GM13976 (cell line): ENCODE results near the gene FAM20C.
"Not testable (repeated sequence)": the region's sequence is repeated elsewhere in the genome, so short reads cannot be mapped to it uniquely, and the experiment has no call there.

ENCODE experiments used
- DNase-seq: peaks from one replicate; pipeline ENCODE4 v3.0.0; 2012; ENCODE audit warnings: low spot score
- CTCF ChIP-seq: IDR thresholded peaks from 2 replicates; pipeline ENCODE4 v1.5.1; 2012; ENCODE audit warnings: borderline replicate concordance, mild to moderate bottlenecking; ENCODE audit not compliant: insufficient read depth; ENCODE audit errors: extremely low read depth, missing control alignments, control extremely low read depth
- in situ Hi-C: fragments of 300-500 bp; cut with MboI; formaldehyde crosslinking; loops from one replicate; pipeline ENCODE4 v1.12.0; 2022; ENCODE audit warnings: low sequenced_read_pairs, mixed read lengths, inconsistent platforms; ENCODE audit not compliant: unreplicated experiment

FAM20C gene

DNA sequence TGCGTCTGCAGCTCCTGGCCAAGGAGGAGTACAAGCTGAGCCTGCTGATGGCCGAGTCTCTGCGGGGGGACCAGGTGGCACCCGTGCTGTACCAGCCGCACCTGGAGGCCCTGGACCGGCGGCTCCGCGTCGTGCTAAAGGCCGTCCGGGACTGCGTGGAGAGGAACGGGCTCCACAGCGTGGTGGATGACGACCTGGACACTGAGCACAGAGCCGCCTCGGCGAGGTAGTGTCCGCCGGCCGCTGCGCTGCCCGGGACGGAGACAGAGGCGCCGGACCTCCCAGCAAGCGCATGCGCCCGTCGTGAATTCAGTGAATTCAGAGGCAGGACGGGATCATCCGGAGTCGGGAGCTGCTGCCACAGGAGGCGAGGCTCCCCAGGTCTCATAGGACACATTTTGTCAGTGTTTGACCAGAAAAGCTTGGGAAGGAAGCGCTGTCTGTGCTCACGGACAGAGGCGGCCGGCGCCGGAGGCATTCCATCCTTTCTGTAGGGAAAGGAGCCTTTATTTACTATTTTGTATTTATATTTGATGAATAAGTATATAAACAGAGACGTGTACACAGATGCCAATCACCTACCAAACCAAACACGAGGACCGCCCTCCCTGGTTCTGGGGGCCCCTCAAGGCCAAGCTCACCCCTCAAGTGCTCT lies 67.5 kb downstream of the FAM20C start:
- DNase-seq, result no peak
- TF ChIP-seq CTCF, result no peak
- in situ Hi-C loops, result no loop called here

GRCh38 chr7:260441-261281 lies 68.3 kb downstream of the FAM20C start:
- in situ Hi-C loops, result no loop called here
- no peak for TF ChIP-seq CTCF
- no peak for DNase-seq

- in situ Hi-C loops, result no loop called here
- no peak for DNase-seq
- no peak for TF ChIP-seq CTCF
Observed at GRCh38 chr7:261341-262250, 69.2 kb downstream of the FAM20C start.

GRCh38 chr7:262251-262572 lies 69.8 kb downstream of the FAM20C start:
- DNase-seq, result no peak
- TF ChIP-seq CTCF, result no peak
- in situ Hi-C loops, result no loop called here

GRCh38 chr7:262631-263311 lies 70.4 kb downstream of the FAM20C start:
- in situ Hi-C loops, result not testable (repeated sequence)
- DNase-seq, result peak; percentile 71
- TF ChIP-seq CTCF, result peak; percentile 63
